Spleen (tissue), 11 donors: Measurements from ENCODE around the gene MN1. TPM values are rescaled to one million over a fixed set of nuclear protein-coding genes. Genes with fewer than 3 reads are reported as not detected.

Source experiments
- DNase-seq: peaks from one replicate; pipeline ENCODE4 v3.0.0-alpha.2; 2020
- H3K27ac ChIP-seq, 8 donors: fragments of 200-600 bp; sonication (generic) in 7 of 8; 1 replicate in 4 of 8; 2 replicates in 4 of 8; pipeline versions ENCODE4 v1.5.0 to v1.8.0; 2016 to 2021; ENCODE audit warnings: inconsistent platforms in 4 of 8, mild to moderate bottlenecking in 4 of 8, moderate library complexity in 1 of 8
- H3K27me3 ChIP-seq, 7 donors: fragments of 200-600 bp; sonication (generic) in 6 of 7; replicated peaks in 1 of 7; 1 replicate in 4 of 7; 2 replicates in 3 of 7; pipeline versions ENCODE4 v1.5.0 to v1.8.0; 2016 to 2021; ENCODE audit warnings: inconsistent platforms in 3 of 7, mild to moderate bottlenecking in 1 of 7
- H3K36me3 ChIP-seq, 6 donors: fragments of 200-600 bp; sonication (generic) in 5 of 6; 1 replicate in 4 of 6; 2 replicates in 2 of 6; pipeline versions ENCODE4 v1.5.0 to v1.8.0; 2016 to 2021; ENCODE audit warnings: inconsistent platforms in 2 of 6
- H3K4me1 ChIP-seq, 6 donors: fragments of 200-600 bp; sonication (generic) in 5 of 6; 1 replicate in 3 of 6; 2 replicates in 3 of 6; pipeline versions ENCODE4 v1.5.0 to v1.8.0; 2016 to 2021; ENCODE audit warnings: inconsistent platforms in 3 of 6
- H3K4me3 ChIP-seq, 8 donors: fragments of 200-600 bp; sonication (generic) in 7 of 8; 1 replicate in 4 of 8; 2 replicates in 4 of 8; pipeline versions ENCODE4 v1.5.0 to v1.8.0; 2016 to 2021; ENCODE audit warnings: inconsistent platforms in 4 of 8, mild to moderate bottlenecking in 4 of 8, moderate library complexity in 2 of 8
- H3K9me3 ChIP-seq, 8 donors: fragments of 200-600 bp; sonication (generic) in 7 of 8; 1 replicate in 4 of 8; 2 replicates in 4 of 8; pipeline versions ENCODE4 v1.5.0 to v1.8.0; 2016 to 2021; ENCODE audit warnings: inconsistent platforms in 4 of 8
- POLR2A ChIP-seq, 3 donors: fragments of 450-650 bp; IDR thresholded peaks; one replicate each; pipeline ENCODE4 v1.5.1; 2017; ENCODE audit warnings: antibody characterized with exemption in 3 of 3, mild to moderate bottlenecking in 1 of 3
- POLR2AphosphoS5 ChIP-seq, 3 donors: sonication (generic); formaldehyde crosslinking; IDR thresholded peaks; one replicate each; pipeline ENCODE4 v1.5.1; 2017; ENCODE audit warnings: antibody characterized with exemption in 3 of 3
- WGBS, 5 donors: extraction: QIAGEN DNeasy Blood & Tissue Kit in 3 of 5; methylation state at CpG; one replicate each; pipeline versions ENCODE4 v1.1.5 to v1.1.7; 2013 to 2018; 5-methylcytosine and 5-hydroxymethylcytosine counted together
- intact Hi-C: fragments of 100-400 bp; cut with DNase I; formaldehyde crosslinking; loops from one replicate; pipeline ENCODE4 v1.15.0; 2023; ENCODE audit warnings: low total_unique reads
- polyA plus RNA-seq, 3 donors: library from polyadenylated mRNA; stranded (reverse); fragments of 200-250 nt; gene quantifications; one replicate each; pipeline ENCODE4 v1.2.1, GENCODE V29; 2013
- total RNA-seq, 7 donors: library from RNA; depleted of rRNA in 3 of 7; stranded (reverse); fragments of >200 nt in 3 of 7; fragmentation: NEBNext Ultra II Directional in 4 of 7; extraction: Animal tissue kit (Norgen Biotek cat#: 25700) in 4 of 7; gene quantifications; one replicate each; pipeline versions ENCODE4 v1.1.0 to v1.2.1, GENCODE V29; 2016 to 2021
- TF ChIP-seq, protein P1 (sequence below), 11 experiments: fragments of 200-600 bp in 7 of 11; fragments of 450-650 bp in 4 of 11; sonication (generic) in 4 of 11; IDR thresholded peaks in 8 of 11; conservative IDR thresholded peaks in 3 of 11; 1 replicate in 7 of 11; 2 replicates in 4 of 11; pipeline versions ENCODE4 v1.4.0 to v1.8.0; 2016 to 2021; ENCODE audit warnings: antibody characterized with exemption in 11 of 11, inconsistent platforms in 4 of 11, mild to moderate bottlenecking in 1 of 11
- donor health status: healthy with polysubstance abuse.
- donor health status: DM: no; HTN: no; CAD: no; lungs with moderate emphysema.
- donor health status: DM: no; HTN: no; CAD: no.
- donor health status: Bipolar disorder and iron deficiency.
- donor health status: healthy.
- donor health status: DM: no; HTN: no; CAD: no.
- donor health status: DM: yes; HTN: yes; CAD: no.

The MN1 gene
- total and polyA plus RNA-seq, 10 donors, result 0.15 to 1.5 (median 0.71) TPM

GRCh38 chr22:27839057-27839660, 37.6 kb upstream of the MN1 start:
- peaks cover 0 to 10% (median 3%) of the 10 kb centered on the region in 8 donors for H3K9me3 ChIP-seq
- no peak overlapping the region for H3K4me3 ChIP-seq
- TF ChIP-seq POLR2AphosphoS5 (IDR thresholded peaks at IDR 0.05), result no peak
- TF ChIP-seq, protein P1, sequence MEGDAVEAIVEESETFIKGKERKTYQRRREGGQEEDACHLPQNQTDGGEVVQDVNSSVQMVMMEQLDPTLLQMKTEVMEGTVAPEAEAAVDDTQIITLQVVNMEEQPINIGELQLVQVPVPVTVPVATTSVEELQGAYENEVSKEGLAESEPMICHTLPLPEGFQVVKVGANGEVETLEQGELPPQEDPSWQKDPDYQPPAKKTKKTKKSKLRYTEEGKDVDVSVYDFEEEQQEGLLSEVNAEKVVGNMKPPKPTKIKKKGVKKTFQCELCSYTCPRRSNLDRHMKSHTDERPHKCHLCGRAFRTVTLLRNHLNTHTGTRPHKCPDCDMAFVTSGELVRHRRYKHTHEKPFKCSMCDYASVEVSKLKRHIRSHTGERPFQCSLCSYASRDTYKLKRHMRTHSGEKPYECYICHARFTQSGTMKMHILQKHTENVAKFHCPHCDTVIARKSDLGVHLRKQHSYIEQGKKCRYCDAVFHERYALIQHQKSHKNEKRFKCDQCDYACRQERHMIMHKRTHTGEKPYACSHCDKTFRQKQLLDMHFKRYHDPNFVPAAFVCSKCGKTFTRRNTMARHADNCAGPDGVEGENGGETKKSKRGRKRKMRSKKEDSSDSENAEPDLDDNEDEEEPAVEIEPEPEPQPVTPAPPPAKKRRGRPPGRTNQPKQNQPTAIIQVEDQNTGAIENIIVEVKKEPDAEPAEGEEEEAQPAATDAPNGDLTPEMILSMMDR (IDR thresholded peaks at IDR 0.05 in 8 of 11, conservative IDR thresholded peaks at IDR 0.05 in 3 of 11), result no peak
- TF ChIP-seq POLR2A (IDR thresholded peaks at IDR 0.05), result no peak
- 86 to 94% (median 93%) methylated on average over 13 of the region's 13 CpGs for WGBS, 5 donors
- peaks cover 0 to 13% (median 0%) of the 10 kb centered on the region in 6 donors for H3K4me1 ChIP-seq
- intact Hi-C loops, result no loop called here
- H3K36me3 ChIP-seq, result peaks cover 0 to 31% (median 0%) of the 10 kb centered on the region in 6 donors
- no peaks in the 10 kb centered on the region for H3K27me3 ChIP-seq
- H3K27ac ChIP-seq, result no peak overlapping the region
- DNase-seq, result no peak

DNA sequence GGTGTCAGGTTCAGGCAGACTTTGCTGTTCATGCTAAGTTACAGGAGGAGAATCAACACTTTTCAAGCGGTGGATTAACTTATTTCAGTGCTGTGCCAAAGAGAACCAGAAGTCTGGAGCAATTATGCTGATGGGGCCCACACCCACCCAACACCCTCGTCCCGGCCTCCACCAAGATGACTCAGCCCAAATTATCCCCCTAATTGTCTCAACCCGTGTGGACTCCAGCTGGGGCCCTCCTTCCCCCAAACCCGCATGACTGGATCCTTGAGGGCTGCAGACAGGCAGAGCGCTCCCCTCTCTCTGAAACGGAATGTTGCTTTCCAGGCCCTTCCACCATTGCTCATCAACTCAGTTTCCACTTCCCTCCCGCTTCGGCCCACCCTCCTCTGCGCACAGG, 34.6 kb upstream of the MN1 start:
- H3K4me1 ChIP-seq, result no peaks in the 10 kb centered on the region
- no peaks in the 10 kb centered on the region for H3K27me3 ChIP-seq
- TF ChIP-seq POLR2AphosphoS5 (IDR thresholded peaks at IDR 0.05) (no peak), POLR2A (IDR thresholded peaks at IDR 0.05) (no peak)
- TF ChIP-seq, protein P1 (IDR thresholded peaks at IDR 0.05 in 8 of 11, conservative IDR thresholded peaks at IDR 0.05 in 3 of 11), result no peak
- no peak overlapping the region for H3K27ac ChIP-seq
- peaks cover 0 to 18% (median 0%) of the 10 kb centered on the region in 6 donors for H3K36me3 ChIP-seq
- no peak overlapping the region for H3K4me3 ChIP-seq
- DNase-seq, result no peak
- H3K9me3 ChIP-seq, result peaks cover 0 to 10% (median 3%) of the 10 kb centered on the region in 8 donors
- intact Hi-C loops, result no loop called here
- 70 to 85% (median 81%) methylated on average over 10 of the region's 10 CpGs for WGBS, 5 donors

- Histone ChIP-seq H3K27ac (no peak overlapping the region), H3K36me3 (peaks cover 0 to 13% (median 0%) of the 10 kb centered on the region in 6 donors), H3K27me3 (no peaks in the 10 kb centered on the region), H3K9me3 (peaks cover 0 to 10% (median 3%) of the 10 kb centered on the region in 8 donors), H3K4me1 (no peaks in the 10 kb centered on the region), H3K4me3 (no peak overlapping the region)
- 81 to 92% (median 90%) methylated on average over 6 of the region's 6 CpGs for WGBS, 5 donors
- TF ChIP-seq, protein P1 (IDR thresholded peaks at IDR 0.05 in 8 of 11, conservative IDR thresholded peaks at IDR 0.05 in 3 of 11), result no peak
- TF ChIP-seq POLR2A (IDR thresholded peaks at IDR 0.05) (no peak), POLR2AphosphoS5 (IDR thresholded peaks at IDR 0.05) (no peak)
- no peak for DNase-seq
- intact Hi-C loops, result no loop called here
These were observed 33.9 kb upstream of the MN1 start for GRCh38 chr22:27835446-27835845.

DNA sequence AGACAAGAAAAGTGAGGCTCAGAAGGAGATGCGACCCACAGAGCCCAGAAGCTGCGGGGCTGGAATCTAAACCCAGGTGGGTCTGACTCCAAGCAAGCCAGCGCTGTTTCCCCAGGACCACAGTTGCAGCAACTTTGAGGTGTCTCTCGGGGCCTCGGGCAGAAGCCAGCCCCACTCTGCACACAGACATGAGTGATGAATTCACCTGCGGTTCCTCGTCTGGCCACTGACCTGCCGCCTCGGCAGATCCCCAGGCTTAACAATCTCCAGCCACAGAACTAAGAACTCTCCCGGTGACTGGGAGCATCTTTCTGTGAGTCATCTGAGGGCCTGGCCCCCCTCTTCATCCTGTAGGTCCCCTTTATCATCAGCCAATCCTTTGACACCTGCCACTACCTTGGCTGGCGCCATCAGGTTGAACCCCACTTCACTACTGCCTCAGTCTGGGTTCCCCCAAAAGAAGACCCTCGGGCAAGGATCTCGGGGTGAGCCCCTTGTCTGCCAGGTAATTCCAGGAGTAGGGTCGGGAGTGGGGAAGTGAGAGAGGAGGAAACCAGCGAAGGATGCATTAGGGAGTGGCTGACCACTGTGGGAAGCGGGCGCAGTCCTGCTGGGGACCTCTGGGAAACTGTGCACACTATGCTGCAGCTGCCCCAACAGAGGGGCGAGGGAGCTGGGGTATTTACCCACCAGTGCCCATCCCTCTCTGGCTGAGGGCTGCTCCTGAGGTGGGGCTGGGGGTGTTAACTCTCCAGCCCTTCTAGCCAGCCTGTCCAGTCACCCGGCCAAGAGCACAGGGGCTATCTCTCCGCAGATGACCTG, 33.0 kb upstream of the MN1 start:
- intact Hi-C loops, result no loop called here
- Histone ChIP-seq H3K9me3 (peaks cover 0 to 10% (median 3%) of the 10 kb centered on the region in 8 donors), H3K27me3 (no peaks in the 10 kb centered on the region), H3K36me3 (peaks cover 0 to 13% (median 0%) of the 10 kb centered on the region in 6 donors), H3K4me1 (no peaks in the 10 kb centered on the region), H3K4me3 (no peak overlapping the region), H3K27ac (no peak overlapping the region)
- DNase-seq, result no peak
- TF ChIP-seq POLR2AphosphoS5 (IDR thresholded peaks at IDR 0.05) (no peak), POLR2A (IDR thresholded peaks at IDR 0.05) (no peak)
- TF ChIP-seq, protein P1 (IDR thresholded peaks at IDR 0.05 in 8 of 11, conservative IDR thresholded peaks at IDR 0.05 in 3 of 11), result no peak
- WGBS, 5 donors, result 89 to 95% (median 93%) methylated on average over 11 to 20 of the region's 20 CpGs
